Spleen (tissue), 11 donors: ENCODE results near the gene SGPP1. TPM values are rescaled to one million over a fixed set of nuclear protein-coding genes. Genes with fewer than 3 reads are reported as not detected.
"Not testable (repeated sequence)": the region's sequence is repeated elsewhere in the genome, so short reads cannot be mapped to it uniquely, and the experiment has no call there.

Experiments
- DNase-seq: peaks from one replicate; pipeline ENCODE4 v3.0.0-alpha.2; 2020
- H3K27ac ChIP-seq, 8 donors: fragments of 200-600 bp; sonication (generic) in 7 of 8; 1 replicate in 4 of 8; 2 replicates in 4 of 8; pipeline versions ENCODE4 v1.5.0 to v1.8.0; 2016 to 2021; ENCODE audit warnings: inconsistent platforms in 4 of 8, mild to moderate bottlenecking in 4 of 8, moderate library complexity in 1 of 8
- H3K27me3 ChIP-seq, 7 donors: fragments of 200-600 bp; sonication (generic) in 6 of 7; replicated peaks in 1 of 7; 1 replicate in 4 of 7; 2 replicates in 3 of 7; pipeline versions ENCODE4 v1.5.0 to v1.8.0; 2016 to 2021; ENCODE audit warnings: inconsistent platforms in 3 of 7, mild to moderate bottlenecking in 1 of 7
- H3K36me3 ChIP-seq, 6 donors: fragments of 200-600 bp; sonication (generic) in 5 of 6; 1 replicate in 4 of 6; 2 replicates in 2 of 6; pipeline versions ENCODE4 v1.5.0 to v1.8.0; 2016 to 2021; ENCODE audit warnings: inconsistent platforms in 2 of 6
- H3K4me1 ChIP-seq, 6 donors: fragments of 200-600 bp; sonication (generic) in 5 of 6; 1 replicate in 3 of 6; 2 replicates in 3 of 6; pipeline versions ENCODE4 v1.5.0 to v1.8.0; 2016 to 2021; ENCODE audit warnings: inconsistent platforms in 3 of 6
- H3K4me3 ChIP-seq, 8 donors: fragments of 200-600 bp; sonication (generic) in 7 of 8; 1 replicate in 4 of 8; 2 replicates in 4 of 8; pipeline versions ENCODE4 v1.5.0 to v1.8.0; 2016 to 2021; ENCODE audit warnings: inconsistent platforms in 4 of 8, mild to moderate bottlenecking in 4 of 8, moderate library complexity in 2 of 8
- H3K9me3 ChIP-seq, 8 donors: fragments of 200-600 bp; sonication (generic) in 7 of 8; 1 replicate in 4 of 8; 2 replicates in 4 of 8; pipeline versions ENCODE4 v1.5.0 to v1.8.0; 2016 to 2021; ENCODE audit warnings: inconsistent platforms in 4 of 8
- CTCF ChIP-seq, 11 experiments: fragments of 200-600 bp in 7 of 11; fragments of 450-650 bp in 4 of 11; sonication (generic) in 4 of 11; IDR thresholded peaks in 8 of 11; conservative IDR thresholded peaks in 3 of 11; 1 replicate in 7 of 11; 2 replicates in 4 of 11; pipeline versions ENCODE4 v1.4.0 to v1.8.0; 2016 to 2021; ENCODE audit warnings: antibody characterized with exemption in 11 of 11, inconsistent platforms in 4 of 11, mild to moderate bottlenecking in 1 of 11
- POLR2A ChIP-seq, 3 donors: fragments of 450-650 bp; IDR thresholded peaks; one replicate each; pipeline ENCODE4 v1.5.1; 2017; ENCODE audit warnings: antibody characterized with exemption in 3 of 3, mild to moderate bottlenecking in 1 of 3
- POLR2AphosphoS5 ChIP-seq, 3 donors: sonication (generic); formaldehyde crosslinking; IDR thresholded peaks; one replicate each; pipeline ENCODE4 v1.5.1; 2017; ENCODE audit warnings: antibody characterized with exemption in 3 of 3
- WGBS, 5 donors: extraction: QIAGEN DNeasy Blood & Tissue Kit in 3 of 5; methylation state at CpG; one replicate each; pipeline versions ENCODE4 v1.1.5 to v1.1.7; 2013 to 2018; 5-methylcytosine and 5-hydroxymethylcytosine counted together
- intact Hi-C: fragments of 100-400 bp; cut with DNase I; formaldehyde crosslinking; loops from one replicate; pipeline ENCODE4 v1.15.0; 2023; ENCODE audit warnings: low total_unique reads
- polyA plus RNA-seq, 3 donors: library from polyadenylated mRNA; stranded (reverse); fragments of 200-250 nt; gene quantifications; one replicate each; pipeline ENCODE4 v1.2.1, GENCODE V29; 2013
- small RNA-seq, 4 donors: library from RNA; depleted of rRNA; stranded (forward); fragments of <200 nt; gene quantifications; one replicate each; pipeline ENCODE3, GENCODE V24; 2016
- total RNA-seq, 7 donors: library from RNA; depleted of rRNA in 3 of 7; stranded (reverse); fragments of >200 nt in 3 of 7; fragmentation: NEBNext Ultra II Directional in 4 of 7; extraction: Animal tissue kit (Norgen Biotek cat#: 25700) in 4 of 7; gene quantifications; one replicate each; pipeline versions ENCODE4 v1.1.0 to v1.2.1, GENCODE V29; 2016 to 2021
- donor health status: healthy with polysubstance abuse.
- donor health status: DM: no; HTN: no; CAD: no; lungs with moderate emphysema.
- donor health status: DM: no; HTN: no; CAD: no.
- donor health status: Bipolar disorder and iron deficiency.
- donor health status: healthy.
- donor health status: DM: no; HTN: no; CAD: no.
- donor health status: DM: yes; HTN: yes; CAD: no.

Gene SGPP1
- total and polyA plus RNA-seq, 10 donors: 18.5 to 36.1 (median 27.4) TPM

GRCh38 chr14:63641473-63642228 lies 86.2 kb downstream of the SGPP1 start, which contains the start of gene WDR89:
WDR89 (minus strand) TSS chr14:63641871; CDS start chr14:63599942, 41,929 bp downstream.
- peaks cover 0 to 64% (median 33%) of the 10 kb centered on the region in 6 donors for H3K4me1 ChIP-seq
- H3K9me3 ChIP-seq: peaks cover 0 to 8% (median 0%) of the 10 kb centered on the region in 8 donors
- WGBS, 5 donors: 0 to 1% (median 0%) methylated on average over 36 to 60 of the region's 60 CpGs
- no peaks in the 10 kb centered on the region for H3K36me3 ChIP-seq
- peak within 1 kb of the TSS; percentile 12 to 84 (median 66) for H3K4me3 ChIP-seq
- DNase-seq: peak; percentile 97
- intact Hi-C loops: loop anchor here (5.0 kb wide), 1 partner anchor 99 kb away; the partner anchor contains the start of gene PPP2R5E
- no peaks in the 10 kb centered on the region for H3K27me3 ChIP-seq
- peak within 1 kb of the TSS; percentile 82 to 98 (median 98) for H3K27ac ChIP-seq
- TF ChIP-seq POLR2AphosphoS5 (IDR thresholded peaks at IDR 0.05) (peak; percentile 86 to 94 (median 93)), CTCF (IDR thresholded peaks at IDR 0.05 in 8 of 11, conservative IDR thresholded peaks at IDR 0.05 in 3 of 11) (peak; percentile 66 to 92 (median 84)), POLR2A (IDR thresholded peaks at IDR 0.05) (peak in 2 of 3 donors; percentile 27 to 40)

DNA sequence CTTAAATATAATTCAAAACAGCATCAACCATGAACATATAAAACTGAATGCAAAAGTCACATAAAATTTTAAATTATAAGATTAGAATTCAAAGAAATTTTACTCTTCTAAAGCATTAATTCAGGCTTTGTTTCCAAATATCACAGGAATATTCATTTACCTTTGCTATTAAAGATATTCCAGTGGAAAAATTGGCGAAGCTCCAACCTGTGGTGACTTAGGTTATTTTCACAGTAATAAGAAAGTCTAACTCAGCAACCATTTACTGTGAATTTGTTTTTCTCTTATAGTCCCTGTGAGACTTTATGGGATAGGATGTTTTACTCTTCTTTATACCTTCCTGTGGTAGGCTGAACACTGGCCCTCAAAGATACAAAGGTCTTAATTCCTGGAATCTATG lies 89.4 kb downstream of the SGPP1 start:
- DNase-seq: no peak
- Histone ChIP-seq H3K4me1 (peaks cover 0 to 66% (median 39%) of the 10 kb centered on the region in 6 donors), H3K4me3 (no peak overlapping the region), H3K27me3 (no peaks in the 10 kb centered on the region), H3K27ac (no peak overlapping the region), H3K9me3 (peaks cover 0 to 28% (median 19%) of the 10 kb centered on the region in 8 donors), H3K36me3 (peaks cover 0 to 4% (median 0%) of the 10 kb centered on the region in 6 donors)
- intact Hi-C loops: loop anchor here (10.0 kb wide), 2 partner anchors 126 to 244 kb away; no protein-coding TSS in a partner anchor
- WGBS, 5 donors: 86 to 98% (median 92%) methylated on average over 1 of the region's 1 CpG
- TF ChIP-seq POLR2A (IDR thresholded peaks at IDR 0.05) (no peak), CTCF (IDR thresholded peaks at IDR 0.05 in 8 of 11, conservative IDR thresholded peaks at IDR 0.05 in 3 of 11) (no peak)

GRCh38 chr14:63636094-63636635 lies 91.7 kb downstream of the SGPP1 start:
- not testable (repeated sequence) for H3K27me3 ChIP-seq, DNase-seq, H3K36me3 ChIP-seq, H3K27ac ChIP-seq, H3K4me3 ChIP-seq
- H3K4me1 ChIP-seq: peaks cover 0 to 69% (median 34%) of the 10 kb centered on the region in 6 donors
- intact Hi-C loops: loop anchor here (10.0 kb wide), 2 partner anchors 129 to 241 kb away; no protein-coding TSS in a partner anchor
- H3K9me3 ChIP-seq: peaks cover 0 to 28% (median 19%) of the 10 kb centered on the region in 8 donors
- 94 to 98% (median 95%) methylated on average over 4 of the region's 4 CpGs for WGBS, 5 donors

Small RNA genes lying within 50 kb of the gene (small RNA-seq; reads per million reads assigned to genes)
- gene AL161670.1 (0 reads per million in 4 donors), gene RF00012 (0 reads per million in 4 donors), gene RNU7-116P (0 reads per million in 4 donors)

Other genes starting within 250 kb of the SGPP1 start
- 10 to 100 TPM; 27.2 to 42.3 (median 38.5) TPM for gene PPP2R5E, start 184.7 kb downstream of the SGPP1 start, total RNA-seq
- gene PPP2R5E, start 184.7 kb downstream of the SGPP1 start, polyA plus RNA-seq: 1 to 10 TPM; 6.1 to 9.0 (median 7.2) TPM
- 10 to 100 TPM; 13.4 to 18.9 (median 18.4) TPM for gene WDR89, start 86.2 kb downstream of the SGPP1 start, total RNA-seq
- gene WDR89, start 86.2 kb downstream of the SGPP1 start, polyA plus RNA-seq: 10 to 100 TPM in 2 of 3 donors, 1 to 10 TPM in 1; 9.5 to 13.2 (median 11.2) TPM
- 100 to 1,000 TPM; 128 to 173 (median 154) TPM for gene SYNE2, start 124.9 kb upstream of the SGPP1 start, total RNA-seq
- gene SYNE2, start 124.9 kb upstream of the SGPP1 start, polyA plus RNA-seq: 10 to 100 TPM; 16.0 to 25.5 (median 19.6) TPM